A673 (cell line): ENCODE data around the gene CRYGC.

Experiments
- CTCF ChIP-seq: fragments of 300-800, 200-600 bp; sonication (generic); conservative IDR thresholded peaks from 2 replicates; pipeline ENCODE4 v1.5.1; 2017; ENCODE audit warnings: low read depth, mild to moderate bottlenecking, antibody characterized with exemption, low read length, moderate library complexity, mixed read lengths
- EZH2 ChIP-seq: fragments of 200-600 bp; sonication (generic); IDR thresholded peaks from 2 replicates; pipeline ENCODE4 v1.6.1; 2017; ENCODE audit warnings: borderline replicate concordance, low read depth, mild to moderate bottlenecking, mixed read lengths, antibody characterized with exemption, low read length; ENCODE audit not compliant: poor library complexity, severe bottlenecking

DNA sequence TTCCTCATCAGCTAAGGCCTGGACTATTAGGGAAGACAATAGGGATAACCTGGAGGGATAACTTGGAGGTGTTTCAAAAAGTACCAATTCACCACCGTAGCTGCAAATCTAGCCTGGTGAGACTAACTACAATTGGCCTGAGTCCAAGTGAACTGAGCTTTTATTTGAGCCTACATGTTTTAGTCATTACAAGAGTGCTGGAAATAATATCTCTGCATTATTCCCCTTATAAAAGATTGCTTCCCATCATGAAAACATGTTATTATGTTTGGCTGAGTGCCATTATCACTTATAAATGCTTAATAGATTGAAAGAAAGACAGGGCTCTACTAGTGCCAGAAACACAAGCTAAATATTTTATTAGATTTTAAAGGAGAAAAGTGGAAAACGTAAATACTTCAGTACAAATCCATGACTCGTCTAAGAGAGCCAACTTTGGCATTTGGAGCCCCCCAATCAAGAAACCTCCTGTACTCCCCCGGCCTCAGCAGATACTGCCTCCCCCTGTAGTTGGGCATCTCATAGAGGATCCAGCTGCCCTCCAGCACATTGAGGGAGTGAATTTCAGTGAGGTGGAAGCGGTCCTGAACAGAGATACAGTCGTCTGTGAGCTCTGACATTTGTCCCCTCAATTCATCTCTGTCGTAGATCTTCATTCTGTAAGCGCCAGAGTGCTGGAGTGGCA lies 12.8 kb upstream of the CRYGC start:
- no peak for TF ChIP-seq CTCF
- TF ChIP-seq EZH2 = no peak
